Measurements from ENCODE around the gene TTC17. TPM values are rescaled to one million over a fixed set of nuclear protein-coding genes. Genes with fewer than 3 reads are reported as not detected.

TTC17 gene
- total and polyA plus RNA-seq, 2 of the 8 experiments (the other 6 are each of a cell fraction or from before 2014, with no cell fraction given) = 65.1 to 80.1 TPM

DNA sequence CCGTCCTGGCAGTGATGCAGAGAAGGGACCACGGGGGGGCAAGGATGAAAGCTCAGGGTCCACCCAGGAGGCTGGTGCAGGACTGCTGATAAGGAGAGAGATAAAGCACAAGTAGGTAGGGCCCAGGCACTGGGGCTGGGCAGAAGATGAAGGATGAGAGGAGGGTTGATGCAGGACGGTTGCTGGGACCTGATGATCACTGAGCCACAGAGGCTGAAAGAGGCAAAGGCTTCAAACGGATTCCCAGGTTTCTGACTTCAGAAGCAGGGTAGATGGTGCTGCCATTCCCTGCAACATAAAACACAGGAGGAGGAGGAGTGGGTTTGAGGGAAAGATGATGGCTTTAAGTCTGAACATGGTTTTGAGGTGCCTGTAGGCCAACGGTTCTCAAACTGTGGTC is 148.5 kb downstream of the TTC17 start:
- H4K5ac ChIP-seq (ENCODE audit: insufficient read length, low read depth, low read length) = no peak overlapping the region
- H3K9me3 ChIP-seq (ENCODE audit: insufficient read depth in 2 of 2, low read depth in 1 of 2, low read length in 1 of 2) = no peaks in the 10 kb centered on the region
- H4K20me1 ChIP-seq (replicated peaks in 1 of 2; ENCODE audit: control insufficient read depth in 1 of 2, insufficient read depth in 2 of 2, low read length in 2 of 2) = no peaks in the 10 kb centered on the region
- no peak overlapping the region for H2BK20ac ChIP-seq (ENCODE audit: low read length)
- H3K27me3 ChIP-seq (replicated peaks in 1 of 4; ENCODE audit: control insufficient read depth in 3 of 4, extremely low read depth in 1 of 4, insufficient read depth in 3 of 4, low read length in 3 of 4) = no peaks in the 10 kb centered on the region; a peak in 1 of 7 replicates
- CTCF ChIA-PET (ENCODE audit: partially characterized antibody) = interaction anchor here (1.3 to 41.8 kb wide), 2 partner anchors 31 to 62 kb away, joined by 3 to 1064 read pairs; no protein-coding TSS in a partner anchor
- no peak overlapping the region for H2BK120ac ChIP-seq (replicated peaks; ENCODE audit: low read depth, low read length)
- POLR2A ChIA-PET (ENCODE audit: partially characterized antibody) = interaction anchor here (1.4 kb wide), 1 partner anchor 9 kb away, joined by 3 read pairs; no protein-coding TSS in a partner anchor
- H3K79me2 ChIP-seq (ENCODE audit: control insufficient read depth in 1 of 2, insufficient read depth in 2 of 2, low read length in 2 of 2) = no peaks in the 10 kb centered on the region; a peak in 1 of 4 replicates
- no peak overlapping the region for H3K27ac ChIP-seq (ENCODE audit: low read depth, low read length)
- H3K4me3 ChIP-seq (ENCODE audit: extremely low read depth in 1 of 4, insufficient read depth in 2 of 4, low read depth in 3 of 4, low read length in 4 of 4) = no peak overlapping the region
- no peak overlapping the region for H3K23ac ChIP-seq (ENCODE audit: insufficient read length)
- H4K8ac ChIP-seq (ENCODE audit: extremely low read depth, insufficient read depth, low read length) = no peak overlapping the region
- H3K79me1 ChIP-seq (ENCODE audit: low read depth, low read length) = no peaks in the 10 kb centered on the region
- H2BK15ac ChIP-seq (ENCODE audit: low read length) = no peak overlapping the region
- H3K14ac ChIP-seq (ENCODE audit: insufficient read length) = no peak overlapping the region
- no peak overlapping the region for H3K9ac ChIP-seq (replicated peaks in 1 of 4; ENCODE audit: extremely low read depth in 1 of 4, low read depth in 3 of 4, low read length in 3 of 4)
- H4K91ac ChIP-seq (replicated peaks; ENCODE audit: insufficient read length, low read length) = no peak overlapping the region
- FAIRE-seq (no peak), DNase-seq (ENCODE audit: low read depth in 1 of 2, low spot score in 2 of 2) (no peak)
- 85% methylated on average over 5 of the region's 5 CpGs; no CpG with 5 or more reads in 1 of the 2 experiments for WGBS, 2 experiments (ENCODE audit: extremely low coverage in 1 of 2, insufficient coverage in 1 of 2, insufficient read length in 1 of 2, insufficient replicate concordance in 2 of 2, low coverage in 1 of 2, low lambda C conversion rate in 2 of 2, missing lambda C conversion rate in 1 of 2)
- no peak overlapping the region for H3K56ac ChIP-seq (replicated peaks; ENCODE audit: insufficient read length, low read depth, low read length)
- no peak overlapping the region for H2AFZ ChIP-seq (ENCODE audit: low read length)
- H3K4me2 ChIP-seq (ENCODE audit: insufficient read depth in 1 of 2, low read depth in 2 of 2, low read length in 2 of 2) = no peak overlapping the region
- no peaks in the 10 kb centered on the region for H3K23me2 ChIP-seq (ENCODE audit: low read depth, low read length)
- no peak overlapping the region for H3K18ac ChIP-seq (ENCODE audit: extremely low read depth, low read length)
- no peak overlapping the region for H3K4ac ChIP-seq (replicated peaks; ENCODE audit: insufficient read length, low read depth, low read length)
- H3K36me3 ChIP-seq (ENCODE audit: control insufficient read depth in 2 of 4, insufficient read depth in 4 of 4, low read length in 3 of 4) = no peaks in the 10 kb centered on the region
- H2BK5ac ChIP-seq (ENCODE audit: low read depth, low read length) = no peak overlapping the region
- no peaks in the 10 kb centered on the region; a peak in 1 of 7 replicates for H3K4me1 ChIP-seq (replicated peaks in 1 of 4; ENCODE audit: control insufficient read depth in 3 of 4, insufficient read depth in 4 of 4, low read length in 3 of 4)
- no peak overlapping the region for H2AK5ac ChIP-seq (ENCODE audit: low read depth, low read length)
- H2BK12ac ChIP-seq (ENCODE audit: low read depth, low read length) = no peak overlapping the region
- TF ChIP-seq BACH1 (IDR thresholded peaks at IDR 0.05; ENCODE audit: low read length) (no peak), NANOG (IDR thresholded peaks at IDR 0.05; ENCODE audit: insufficient read depth, low read depth, low read length, poor library complexity, severe bottlenecking) (no peak), CHD1 (IDR thresholded peaks at IDR 0.05; ENCODE audit: low read depth, low read length) (no peak), JUND (IDR thresholded peaks at IDR 0.05; ENCODE audit: low read length) (no peak), JUN (IDR thresholded peaks at IDR 0.05; ENCODE audit: low read depth, low read length) (no peak), RFX5 (IDR thresholded peaks at IDR 0.05; ENCODE audit: borderline replicate concordance, low read depth, low read length) (no peak), CBX8 (IDR thresholded peaks at IDR 0.05; ENCODE audit: borderline replicate concordance, low read depth, low read length) (no peak), GABPA (IDR thresholded peaks at IDR 0.05; ENCODE audit: borderline replicate concordance, insufficient read depth, low read length) (no peak), TCF12 (IDR thresholded peaks at IDR 0.05; ENCODE audit: low read depth, low read length) (no peak), RAD21 (IDR thresholded peaks at IDR 0.05 in 1 of 2, conservative IDR thresholded peaks at IDR 0.05 in 1 of 2; ENCODE audit: low read depth in 2 of 2, low read length in 2 of 2) (no peak), EP300 (IDR thresholded peaks at IDR 0.05; ENCODE audit: borderline replicate concordance in 1 of 2, low read depth in 2 of 2, low read length in 2 of 2) (no peak)
- TF ChIP-seq, protein P1, sequence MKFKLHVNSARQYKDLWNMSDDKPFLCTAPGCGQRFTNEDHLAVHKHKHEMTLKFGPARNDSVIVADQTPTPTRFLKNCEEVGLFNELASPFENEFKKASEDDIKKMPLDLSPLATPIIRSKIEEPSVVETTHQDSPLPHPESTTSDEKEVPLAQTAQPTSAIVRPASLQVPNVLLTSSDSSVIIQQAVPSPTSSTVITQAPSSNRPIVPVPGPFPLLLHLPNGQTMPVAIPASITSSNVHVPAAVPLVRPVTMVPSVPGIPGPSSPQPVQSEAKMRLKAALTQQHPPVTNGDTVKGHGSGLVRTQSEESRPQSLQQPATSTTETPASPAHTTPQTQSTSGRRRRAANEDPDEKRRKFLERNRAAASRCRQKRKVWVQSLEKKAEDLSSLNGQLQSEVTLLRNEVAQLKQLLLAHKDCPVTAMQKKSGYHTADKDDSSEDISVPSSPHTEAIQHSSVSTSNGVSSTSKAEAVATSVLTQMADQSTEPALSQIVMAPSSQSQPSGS (IDR thresholded peaks at IDR 0.05; ENCODE audit: low read length) = no peak

Data from H1 (cell line).